ENCODE results near the gene MYO9A. TPM values are rescaled to one million over a fixed set of nuclear protein-coding genes. Genes with fewer than 3 reads are reported as not detected.

The MYO9A gene
- total and polyA plus RNA-seq, 3 experiments from 2014 or later: 20.3 to 22.2 (median 22.0) TPM

DNA sequence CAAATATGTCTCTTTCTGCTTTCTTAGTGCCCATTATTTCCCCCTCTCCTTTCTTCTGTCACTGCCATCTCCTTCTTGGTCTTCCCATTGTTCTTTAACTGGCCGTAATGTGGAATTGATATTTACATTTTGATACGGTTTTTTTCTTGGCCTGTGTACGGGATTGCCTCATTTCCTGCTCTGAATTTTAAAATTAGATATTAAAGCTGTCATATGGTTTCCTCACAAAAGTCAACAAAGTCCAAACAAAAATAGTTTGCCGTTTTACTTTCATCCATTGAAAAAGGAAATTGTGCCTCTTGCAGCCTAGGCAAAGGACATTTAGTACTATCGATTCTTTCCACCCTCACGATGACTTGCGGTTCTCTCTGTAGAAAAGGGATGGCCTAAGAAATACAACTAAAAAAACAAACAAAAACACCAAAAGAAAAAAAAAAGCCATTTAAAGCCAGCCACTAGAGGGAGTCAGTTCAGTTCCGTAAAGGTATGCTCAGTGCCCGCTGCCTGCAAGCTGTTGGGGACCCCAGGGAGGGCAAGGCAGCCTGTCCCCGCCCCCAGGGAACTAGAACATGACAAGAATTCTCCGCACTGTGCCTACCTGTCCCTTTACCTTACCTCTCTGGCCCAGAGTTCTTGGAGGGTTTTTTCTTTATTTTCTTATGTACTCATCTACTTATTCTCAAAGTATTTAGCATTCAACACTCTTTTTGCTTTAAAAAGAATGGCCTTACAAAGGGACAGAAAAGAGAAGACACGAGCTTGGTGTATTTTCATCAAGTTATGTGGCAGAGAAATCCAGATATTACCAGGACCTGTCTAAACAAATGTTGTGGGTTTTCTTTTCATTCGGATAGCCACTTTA, 337.6 kb downstream of the MYO9A start:
- no peak overlapping the region for H3K4me3 ChIP-seq (ENCODE audit: low read length)
- Mint-ChIP-seq H3K4me3 (no peak overlapping the region), H3K27ac (no peak overlapping the region)

DNA sequence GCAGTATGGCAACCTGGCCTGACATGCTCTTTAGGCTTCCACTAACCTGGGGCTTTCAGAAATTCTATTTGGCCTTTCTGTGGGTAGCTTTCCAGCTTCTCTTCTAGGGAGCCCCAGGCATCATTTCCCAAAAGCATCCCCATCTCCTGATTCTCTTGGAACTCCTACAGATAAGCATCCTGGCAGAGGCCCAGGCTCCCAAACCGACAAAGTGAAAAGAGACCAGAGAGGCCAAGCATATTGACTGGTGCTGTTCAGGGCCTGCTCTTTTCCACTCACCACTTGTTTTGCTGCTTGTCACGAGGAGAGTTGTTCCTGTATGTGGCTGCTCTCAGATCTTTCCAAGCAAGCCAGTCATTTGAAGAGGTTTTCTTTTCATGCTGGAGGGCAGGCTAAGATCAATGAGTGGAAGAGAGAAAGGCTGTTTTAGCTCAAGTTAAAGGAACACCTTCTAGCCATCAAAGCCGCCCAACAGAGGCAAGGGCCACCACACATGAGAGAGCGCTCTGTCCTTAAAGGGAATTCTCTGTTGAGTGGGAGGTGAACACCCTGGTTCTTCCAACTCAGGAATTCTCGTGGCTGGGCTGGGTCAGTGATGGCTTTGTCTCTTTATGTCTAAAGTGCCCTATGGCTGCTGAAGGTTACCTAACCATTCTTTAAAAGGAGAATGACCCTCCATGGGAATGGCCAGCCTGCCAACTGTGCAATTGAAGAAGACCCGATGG, 338.7 kb downstream of the MYO9A start:
- peaks cover 6 to 24% of the 10 kb centered on the region in 2 donors for H3K27me3 Mint-ChIP-seq
- Histone ChIP-seq H3K36me3 (ENCODE audit: insufficient read depth, low read length) (no peaks in the 10 kb centered on the region), H3K9me3 (ENCODE audit: low read length) (no peaks in the 10 kb centered on the region), H3K27me3 (ENCODE audit: insufficient read depth, low read length, poor library complexity, severe bottlenecking) (no peaks in the 10 kb centered on the region), H3K27ac (ENCODE audit: low read depth, low read length) (no peak overlapping the region), H3K4me3 (ENCODE audit: low read length) (no peak overlapping the region), H3K4me1 (ENCODE audit: insufficient read depth, low read length) (no peaks in the 10 kb centered on the region)
- no peak for DNase-seq
- ChIA-PET POLR2A (no interaction called here), CTCF (interaction anchor here (1.3 to 5.0 kb wide), 4 partner anchors 35 to 386 kb away, joined by 3 to 28 read pairs (median 4); no protein-coding TSS in a partner anchor)
- peak overlapping the region in 1 of 8 donors; percentile 15 for H3K27ac Mint-ChIP-seq
- H3K4me3 Mint-ChIP-seq: no peak overlapping the region
- peaks cover 5 to 13% (median 7%) of the 10 kb centered on the region in 3 donors for H3K4me1 Mint-ChIP-seq
- H3K9me3 Mint-ChIP-seq: no peaks in the 10 kb centered on the region
- no peaks in the 10 kb centered on the region for H3K36me3 Mint-ChIP-seq

More for the DNA sequence above, 337.6 kb downstream of the MYO9A start:
- ChIA-PET POLR2A (no interaction called here), CTCF (interaction anchor here (0.8 to 5.0 kb wide), 7 partner anchors 8 to 386 kb away, joined by 3 to 28 read pairs (median 5); no protein-coding TSS in a partner anchor)
- H3K27ac ChIP-seq (ENCODE audit: low read depth, low read length): no peak overlapping the region
- DNase-seq: peak in 4 of 5 donors; percentile 14 to 33 (median 16)
- H3K27me3 ChIP-seq (ENCODE audit: insufficient read depth, low read length, poor library complexity, severe bottlenecking): no peaks in the 10 kb centered on the region
- no peaks in the 10 kb centered on the region for H3K9me3 Mint-ChIP-seq
- H3K36me3 Mint-ChIP-seq: no peaks in the 10 kb centered on the region
- H3K36me3 ChIP-seq (ENCODE audit: insufficient read depth, low read length): no peaks in the 10 kb centered on the region
- H3K4me1 ChIP-seq (ENCODE audit: insufficient read depth, low read length): no peaks in the 10 kb centered on the region
- H3K4me1 Mint-ChIP-seq: peaks cover 5 to 13% (median 7%) of the 10 kb centered on the region in 3 donors
- no peaks in the 10 kb centered on the region for H3K9me3 ChIP-seq (ENCODE audit: low read length)
- peaks cover 12 to 32% of the 10 kb centered on the region in 2 donors for H3K27me3 Mint-ChIP-seq

DNA sequence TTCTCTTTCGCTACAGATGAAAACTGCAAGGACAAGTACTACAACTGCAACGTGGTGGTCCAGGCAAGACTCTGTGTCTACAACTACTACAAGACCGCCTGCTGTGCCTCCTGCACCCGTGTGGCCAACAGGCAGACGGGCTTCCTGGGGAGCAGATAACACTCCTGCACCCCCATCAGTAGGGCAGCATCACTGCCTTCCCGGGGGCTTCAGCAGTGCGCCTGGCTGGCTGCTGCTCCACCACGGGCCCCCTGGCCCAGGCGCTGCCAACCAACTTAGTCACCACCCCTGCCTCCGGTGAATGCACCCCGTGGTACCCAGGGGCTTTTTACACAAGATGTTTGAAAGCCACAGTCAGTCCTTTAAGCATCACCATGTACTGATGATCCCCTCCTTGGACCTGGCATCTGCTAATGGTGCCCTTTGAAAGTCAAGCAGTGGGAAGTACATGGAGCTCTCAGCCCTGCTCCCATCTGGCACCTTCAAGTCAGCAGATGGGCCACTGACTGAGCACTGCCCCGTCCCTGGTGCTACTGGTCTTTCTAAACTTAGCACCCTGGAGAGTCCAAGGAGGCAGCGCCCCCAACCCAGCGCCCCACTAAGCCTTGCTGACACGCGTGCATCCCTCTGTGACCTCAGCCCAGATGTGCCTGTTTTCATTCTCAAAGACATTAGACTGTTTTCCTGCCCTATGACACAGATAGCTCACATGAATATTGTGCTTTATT, 340.6 kb downstream of the MYO9A start:
- no peaks in the 10 kb centered on the region for H3K9me3 ChIP-seq (ENCODE audit: low read length)
- ChIA-PET CTCF (interaction anchor here (5.0 kb wide), 1 partner anchor 379 kb away, joined by 28 read pairs; no protein-coding TSS in a partner anchor), POLR2A (no interaction called here)
- H3K36me3 ChIP-seq (ENCODE audit: insufficient read depth, low read length): no peaks in the 10 kb centered on the region
- peaks cover 6 to 15% of the 10 kb centered on the region in 2 donors for H3K27me3 Mint-ChIP-seq
- H3K36me3 Mint-ChIP-seq: no peaks in the 10 kb centered on the region
- no peak overlapping the region for H3K27ac Mint-ChIP-seq
- H3K27me3 ChIP-seq (ENCODE audit: insufficient read depth, low read length, poor library complexity, severe bottlenecking): no peaks in the 10 kb centered on the region
- no peak overlapping the region for H3K4me3 Mint-ChIP-seq
- no peak overlapping the region for H3K4me3 ChIP-seq (ENCODE audit: low read length)
- no peaks in the 10 kb centered on the region for H3K9me3 Mint-ChIP-seq
- no peak overlapping the region for H3K27ac ChIP-seq (ENCODE audit: low read depth, low read length)
- no peak for DNase-seq
- H3K4me1 Mint-ChIP-seq: peaks cover 5 to 13% (median 7%) of the 10 kb centered on the region in 3 donors
- H3K4me1 ChIP-seq (ENCODE audit: insufficient read depth, low read length): no peaks in the 10 kb centered on the region

DNA sequence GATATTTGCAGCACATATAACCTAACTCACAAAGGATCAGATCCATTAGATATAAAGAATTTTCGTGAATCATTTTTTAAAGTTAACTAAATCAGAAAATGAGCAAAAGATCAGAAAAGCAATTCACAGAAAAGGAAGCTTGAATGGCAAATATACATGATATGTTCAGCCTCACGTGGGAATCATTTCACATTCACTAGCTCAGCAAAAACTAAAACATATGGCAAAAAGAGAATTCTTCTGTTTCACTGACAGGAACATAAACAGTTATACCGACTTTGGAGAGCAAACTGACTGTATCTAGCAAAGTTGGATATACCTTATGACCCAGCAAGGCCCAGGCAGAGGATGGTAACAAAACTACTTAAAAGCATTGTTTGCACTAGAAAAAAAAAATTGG, 341.6 kb downstream of the MYO9A start:
- POLR2A ChIA-PET: no interaction called here
- Mint-ChIP-seq H3K27ac (no peak overlapping the region), H3K4me3 (no peak overlapping the region), H3K9me3 (no peaks in the 10 kb centered on the region), H3K27me3 (peaks cover 6 to 10% of the 10 kb centered on the region in 2 donors), H3K36me3 (no peaks in the 10 kb centered on the region), H3K4me1 (peaks cover 5 to 9% (median 7%) of the 10 kb centered on the region in 3 donors)
- DNase-seq: no peak
- Histone ChIP-seq H3K27me3 (ENCODE audit: insufficient read depth, low read length, poor library complexity, severe bottlenecking) (no peaks in the 10 kb centered on the region), H3K9me3 (ENCODE audit: low read length) (no peaks in the 10 kb centered on the region), H3K4me3 (ENCODE audit: low read length) (no peak overlapping the region), H3K36me3 (ENCODE audit: insufficient read depth, low read length) (no peaks in the 10 kb centered on the region), H3K4me1 (ENCODE audit: insufficient read depth, low read length) (no peaks in the 10 kb centered on the region), H3K27ac (ENCODE audit: low read depth, low read length) (no peak overlapping the region)
- CTCF ChIA-PET: no interaction called here

DNA sequence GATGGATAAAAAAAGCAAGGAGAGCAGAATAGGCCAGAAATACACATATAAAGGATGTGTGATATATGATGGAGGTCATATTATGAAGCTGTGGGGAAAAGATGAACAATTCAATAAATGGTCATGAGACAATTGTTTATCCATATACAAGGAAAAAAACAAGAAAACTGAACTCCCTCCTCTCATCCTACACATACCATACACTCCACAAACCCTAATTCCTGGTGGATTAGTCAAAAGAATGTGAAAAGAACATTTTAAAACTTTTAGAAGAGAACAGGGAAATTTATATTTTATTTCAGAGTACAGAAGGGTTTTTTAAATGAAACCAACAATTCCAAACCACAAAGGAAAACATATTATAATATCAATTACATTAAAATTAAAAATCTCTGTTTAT, 342.1 kb downstream of the MYO9A start:
- H3K27me3 ChIP-seq (ENCODE audit: insufficient read depth, low read length, poor library complexity, severe bottlenecking): no peaks in the 10 kb centered on the region
- H3K36me3 Mint-ChIP-seq: no peaks in the 10 kb centered on the region
- peaks cover 5 to 7% (median 5%) of the 10 kb centered on the region in 3 donors for H3K4me1 Mint-ChIP-seq
- H3K4me3 Mint-ChIP-seq: no peak overlapping the region
- no peak for DNase-seq
- peaks cover 6 to 7% of the 10 kb centered on the region in 2 donors for H3K27me3 Mint-ChIP-seq
- H3K27ac ChIP-seq (ENCODE audit: low read depth, low read length): no peak overlapping the region
- POLR2A ChIA-PET: no interaction called here
- CTCF ChIA-PET: no interaction called here
- H3K4me3 ChIP-seq (ENCODE audit: low read length): no peak overlapping the region
- H3K9me3 Mint-ChIP-seq: no peaks in the 10 kb centered on the region
- H3K9me3 ChIP-seq (ENCODE audit: low read length): no peaks in the 10 kb centered on the region
- H3K4me1 ChIP-seq (ENCODE audit: insufficient read depth, low read length): no peaks in the 10 kb centered on the region
- no peaks in the 10 kb centered on the region for H3K36me3 ChIP-seq (ENCODE audit: insufficient read depth, low read length)
- no peak overlapping the region for H3K27ac Mint-ChIP-seq

DNA sequence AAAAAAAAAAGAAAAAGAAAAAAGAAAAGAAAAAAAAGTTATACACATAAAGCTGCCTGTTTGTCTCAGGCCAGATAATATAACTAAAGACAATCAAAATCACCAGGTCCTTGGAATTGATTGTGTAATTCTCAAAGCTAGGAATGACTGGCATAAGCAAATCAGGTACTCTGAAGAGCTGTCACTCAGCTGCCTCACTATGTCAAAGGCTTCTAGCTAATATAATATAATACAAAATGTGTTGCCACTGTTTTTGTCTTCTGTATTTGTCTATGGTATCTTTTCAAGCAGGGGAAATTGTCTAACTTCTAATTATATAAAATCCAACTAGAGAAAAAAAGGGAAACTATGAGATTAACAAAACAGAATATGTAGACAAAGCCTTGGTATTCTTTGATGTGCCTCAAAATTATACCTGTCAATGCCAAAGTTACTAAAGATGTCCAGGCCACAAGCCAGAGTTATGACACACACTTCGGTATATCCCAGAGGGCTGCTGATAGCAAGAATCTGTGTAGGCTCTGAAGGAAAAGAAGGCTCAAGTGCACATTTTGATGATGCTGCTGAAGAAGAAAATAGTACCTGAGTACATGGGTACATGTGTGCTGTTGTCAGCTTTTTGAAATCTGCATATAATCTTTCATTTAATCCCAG, 344.6 kb downstream of the MYO9A start:
- Histone ChIP-seq H3K27ac (ENCODE audit: low read depth, low read length) (no peak overlapping the region), H3K9me3 (ENCODE audit: low read length) (no peaks in the 10 kb centered on the region), H3K4me3 (ENCODE audit: low read length) (no peak overlapping the region), H3K36me3 (ENCODE audit: insufficient read depth, low read length) (no peaks in the 10 kb centered on the region), H3K4me1 (ENCODE audit: insufficient read depth, low read length) (no peaks in the 10 kb centered on the region), H3K27me3 (ENCODE audit: insufficient read depth, low read length, poor library complexity, severe bottlenecking) (no peaks in the 10 kb centered on the region)
- Mint-ChIP-seq H3K27me3 (peaks cover 2 to 5% of the 10 kb centered on the region in 2 donors), H3K36me3 (no peaks in the 10 kb centered on the region), H3K4me3 (no peak overlapping the region), H3K4me1 (no peaks in the 10 kb centered on the region), H3K9me3 (no peaks in the 10 kb centered on the region), H3K27ac (no peak overlapping the region)
- POLR2A ChIA-PET: no interaction called here
- CTCF ChIA-PET: interaction anchor here (1.1 to 1.7 kb wide), 2 partner anchors 11 to 383 kb away, joined by 3 to 5 read pairs; no protein-coding TSS in a partner anchor
- no peak for DNase-seq
